K562 (cell line): ENCODE results near the gene ERG28. TPM values are rescaled to one million over a fixed set of nuclear protein-coding genes. Genes with fewer than 3 reads are reported as not detected.
A peak's percentile ranks its signal among the peaks of the same experiment; 100 is the strongest.

ENCODE experiments used
- CBFA2T3 ChIP-seq: fragments of 450-650 bp; IDR thresholded peaks from 2 replicates; pipeline ENCODE4 v1.6.1; 2017
- FOXM1 ChIP-seq, 2 experiments: fragments of 450-650 bp in 1 of 2; sonication (generic) in 1 of 2; formaldehyde crosslinking in 1 of 2; IDR thresholded peaks; 2 replicates each; pipeline versions ENCODE4 v1.6.1 to v1.9.0; 2017 to 2022; ENCODE audit warnings: low read depth in 2 of 2, mild to moderate bottlenecking in 2 of 2, missing genetic modification reagents in 1 of 2, moderate library complexity in 1 of 2
- KLF16 ChIP-seq: IDR thresholded peaks from 2 replicates; pipeline ENCODE4 v1.6.1; 2016; ENCODE audit warnings: antibody characterized with exemption
- NR4A1 ChIP-seq, 2 experiments: fragments of 250-450 bp in 1 of 2; fragments of 450-650 bp in 1 of 2; sonication (Bioruptor Pico) in 1 of 2; IDR thresholded peaks; 2 replicates each; pipeline versions ENCODE4 v1.4.0 to v1.6.1; 2016 to 2020; ENCODE audit warnings: mild to moderate bottlenecking in 2 of 2, missing compliant biosample characterization in 1 of 2, missing genetic modification characterization in 1 of 2, moderate library complexity in 1 of 2
- RAD51 ChIP-seq: fragments of 450-650 bp; IDR thresholded peaks from 2 replicates; pipeline ENCODE4 v1.7.1; 2016; ENCODE audit warnings: low read depth, mild to moderate bottlenecking, borderline replicate concordance
- SPI1 ChIP-seq: IDR thresholded peaks from 2 replicates; pipeline ENCODE4 v1.6.1; 2011; ENCODE audit warnings: low read depth, low read length, control low read depth, borderline replicate concordance
- ZNF436 ChIP-seq: fragments of 250-450, 450-650 bp; sonication (Bioruptor Pico); formaldehyde crosslinking; IDR thresholded peaks from 2 replicates; pipeline ENCODE4 v1.7.0; 2020; ENCODE audit warnings: mild to moderate bottlenecking
- polyA plus RNA-seq, 8 experiments: library from polyadenylated mRNA; depleted of rRNA in 4 of 8; stranded (reverse) in 5 of 8; unstranded in 3 of 8; fragments of >200 nt; fragmentation: Nextera tagmentation in 2 of 8; fragmentation: Illumina TruSeq in 1 of 8; extraction: Ambion mirVana in 2 of 8; extraction: Trizol in 1 of 8; gene quantifications; 2 replicates each; pipeline versions ENCODE4 v1.2.1 to v1.2.3, GENCODE V29; 2011 to 2014; ENCODE audit warnings: inconsistent platforms in 1 of 8, missing spikeins in 1 of 8
- total RNA-seq, 7 experiments: library from RNA; depleted of rRNA in 6 of 7; stranded (reverse); fragments of >200 nt in 6 of 7; fragmentation: Illumina TruSeq in 2 of 7; extraction: Trizol in 2 of 7; gene quantifications; 2 replicates each; pipeline versions ENCODE4 v1.2.1 to v1.2.3, GENCODE V29; 2011 to 2021; ENCODE audit warnings: low replicate concordance in 1 of 7
- TF ChIP-seq, protein P1 (sequence below): fragments of 450-650 bp; formaldehyde crosslinking; IDR thresholded peaks from 2 replicates; pipeline ENCODE4 v1.4.0; 2020; ENCODE audit warnings: mild to moderate bottlenecking, moderate library complexity
- TF ChIP-seq, protein P2 (sequence below): IDR thresholded peaks from 2 replicates; pipeline ENCODE4 v1.6.1; 2014; ENCODE audit warnings: antibody characterized with exemption
- TF ChIP-seq, protein P3 (sequence below): fragments of 450-650 bp; IDR thresholded peaks from 2 replicates; pipeline ENCODE4 v1.6.1; 2018; ENCODE audit not compliant: partially characterized antibody

Gene ERG28
- total and polyA plus RNA-seq, 9 of the 15 experiments (the other 6 are each of a cell fraction or from before 2014, with no cell fraction given), result 3.1 to 34.2 (median 14.2) TPM

DNA sequence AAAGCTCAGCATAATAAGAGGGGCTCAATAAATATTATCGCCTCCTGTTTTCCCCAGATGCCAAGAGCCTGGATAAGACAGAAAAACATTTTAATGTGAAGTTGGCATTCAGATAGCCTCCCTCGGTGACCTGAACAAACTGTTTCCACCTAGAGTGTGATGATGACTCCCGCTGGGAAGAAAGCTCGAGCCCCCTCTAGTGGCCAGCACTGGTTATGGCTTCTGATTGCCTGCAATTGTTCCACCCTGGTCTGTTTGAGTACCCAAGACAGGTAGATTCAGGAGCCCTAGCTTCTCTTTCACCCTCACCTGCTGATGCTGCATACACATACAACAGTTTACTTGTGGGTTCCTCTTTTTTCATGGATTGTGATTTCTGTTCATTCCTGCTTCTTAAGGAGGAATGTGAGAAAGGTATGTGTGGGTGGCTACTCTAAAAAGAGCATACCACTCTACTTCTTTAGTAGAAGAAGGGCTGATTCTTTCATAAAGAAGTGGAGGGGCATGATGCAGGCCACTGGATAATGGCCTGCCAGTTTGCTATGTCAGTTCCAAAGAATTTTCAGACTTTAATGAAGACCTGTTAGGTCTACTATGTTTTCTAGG, 6.4 kb downstream of the ERG28 start (continued):
- TF ChIP-seq, protein P1, sequence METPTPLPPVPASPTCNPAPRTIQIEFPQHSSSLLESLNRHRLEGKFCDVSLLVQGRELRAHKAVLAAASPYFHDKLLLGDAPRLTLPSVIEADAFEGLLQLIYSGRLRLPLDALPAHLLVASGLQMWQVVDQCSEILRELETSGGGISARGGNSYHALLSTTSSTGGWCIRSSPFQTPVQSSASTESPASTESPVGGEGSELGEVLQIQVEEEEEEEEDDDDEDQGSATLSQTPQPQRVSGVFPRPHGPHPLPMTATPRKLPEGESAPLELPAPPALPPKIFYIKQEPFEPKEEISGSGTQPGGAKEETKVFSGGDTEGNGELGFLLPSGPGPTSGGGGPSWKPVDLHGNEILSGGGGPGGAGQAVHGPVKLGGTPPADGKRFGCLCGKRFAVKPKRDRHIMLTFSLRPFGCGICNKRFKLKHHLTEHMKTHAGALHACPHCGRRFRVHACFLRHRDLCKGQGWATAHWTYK (CRISPR knock-in tag), result no peak
- TF ChIP-seq, protein P2, sequence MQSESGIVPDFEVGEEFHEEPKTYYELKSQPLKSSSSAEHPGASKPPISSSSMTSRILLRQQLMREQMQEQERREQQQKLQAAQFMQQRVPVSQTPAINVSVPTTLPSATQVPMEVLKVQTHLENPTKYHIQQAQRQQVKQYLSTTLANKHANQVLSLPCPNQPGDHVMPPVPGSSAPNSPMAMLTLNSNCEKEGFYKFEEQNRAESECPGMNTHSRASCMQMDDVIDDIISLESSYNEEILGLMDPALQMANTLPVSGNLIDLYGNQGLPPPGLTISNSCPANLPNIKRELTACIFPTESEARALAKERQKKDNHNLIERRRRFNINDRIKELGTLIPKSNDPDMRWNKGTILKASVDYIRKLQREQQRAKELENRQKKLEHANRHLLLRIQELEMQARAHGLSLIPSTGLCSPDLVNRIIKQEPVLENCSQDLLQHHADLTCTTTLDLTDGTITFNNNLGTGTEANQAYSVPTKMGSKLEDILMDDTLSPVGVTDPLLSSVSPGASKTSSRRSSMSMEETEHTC, result no peak
- no peak for TF ChIP-seq NR4A1 (CRISPR knock-in tag; IDR thresholded peaks at IDR 0.05)
- no peak for TF ChIP-seq NR4A1 (tag; IDR thresholded peaks at IDR 0.05)
- no peak for TF ChIP-seq FOXM1 (IDR thresholded peaks at IDR 0.05; ENCODE audit: low read depth)
- TF ChIP-seq FOXM1 (CRISPR knock-in tag; IDR thresholded peaks at IDR 0.05; ENCODE audit: low read depth), result no peak
- 0 out of 2 replicates have a peak, but pooled peaks have one; percentile 9 for TF ChIP-seq KLF16
- no peak for TF ChIP-seq RAD51
- no peak for TF ChIP-seq CBFA2T3
- TF ChIP-seq, protein P3, sequence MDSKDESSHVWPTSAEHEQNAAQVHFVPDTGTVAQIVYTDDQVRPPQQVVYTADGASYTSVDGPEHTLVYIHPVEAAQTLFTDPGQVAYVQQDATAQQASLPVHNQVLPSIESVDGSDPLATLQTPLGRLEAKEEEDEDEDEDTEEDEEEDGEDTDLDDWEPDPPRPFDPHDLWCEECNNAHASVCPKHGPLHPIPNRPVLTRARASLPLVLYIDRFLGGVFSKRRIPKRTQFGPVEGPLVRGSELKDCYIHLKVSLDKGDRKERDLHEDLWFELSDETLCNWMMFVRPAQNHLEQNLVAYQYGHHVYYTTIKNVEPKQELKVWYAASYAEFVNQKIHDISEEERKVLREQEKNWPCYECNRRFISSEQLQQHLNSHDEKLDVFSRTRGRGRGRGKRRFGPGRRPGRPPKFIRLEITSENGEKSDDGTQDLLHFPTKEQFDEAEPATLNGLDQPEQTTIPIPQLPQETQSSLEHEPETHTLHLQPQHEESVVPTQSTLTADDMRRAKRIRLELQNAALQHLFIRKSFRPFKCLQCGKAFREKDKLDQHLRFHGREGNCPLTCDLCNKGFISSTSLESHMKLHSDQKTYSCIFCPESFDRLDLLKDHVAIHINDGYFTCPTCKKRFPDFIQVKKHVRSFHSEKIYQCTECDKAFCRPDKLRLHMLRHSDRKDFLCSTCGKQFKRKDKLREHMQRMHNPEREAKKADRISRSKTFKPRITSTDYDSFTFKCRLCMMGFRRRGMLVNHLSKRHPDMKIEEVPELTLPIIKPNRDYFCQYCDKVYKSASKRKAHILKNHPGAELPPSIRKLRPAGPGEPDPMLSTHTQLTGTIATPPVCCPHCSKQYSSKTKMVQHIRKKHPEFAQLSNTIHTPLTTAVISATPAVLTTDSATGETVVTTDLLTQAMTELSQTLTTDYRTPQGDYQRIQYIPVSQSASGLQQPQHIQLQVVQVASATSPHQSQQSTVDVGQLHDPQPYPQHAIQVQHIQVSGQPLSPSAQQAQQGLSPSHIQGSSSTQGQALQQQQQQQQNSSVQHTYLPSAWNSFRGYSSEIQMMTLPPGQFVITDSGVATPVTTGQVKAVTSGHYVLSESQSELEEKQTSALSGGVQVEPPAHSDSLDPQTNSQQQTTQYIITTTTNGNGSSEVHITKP, result no peak
- no peak for TF ChIP-seq ZNF436 (CRISPR knock-in tag)
- no peak for TF ChIP-seq SPI1
